Psoas muscle (tissue), 8 donors: ENCODE results near the gene LCE2B. TPM values are rescaled to one million over a fixed set of nuclear protein-coding genes. Genes with fewer than 3 reads are reported as not detected.

Source experiments
- ATAC-seq, 4 donors: fragments of 200-7000 bp; cut with Tn5 transposase; one replicate each; pipeline ENCODE4 v1.9.1; 2020; ENCODE audit warnings: moderate library complexity in 3 of 4, mild to moderate bottlenecking in 2 of 4
- DNase-seq, 2 donors: peaks; one replicate each; pipeline ENCODE4 v3.0.0-alpha.2; 2020
- H3K27ac ChIP-seq: fragments of 200-600 bp; one replicate; pipeline ENCODE4 v1.8.0; 2022
- H3K27me3 ChIP-seq, 3 donors: fragments of 200-600 bp in 1 of 3; one replicate each; pipeline versions ENCODE4 v1.6.1 to v1.8.0; 2013 to 2022; ENCODE audit warnings: low read length in 2 of 3, mild to moderate bottlenecking in 2 of 3, moderate library complexity in 1 of 3; ENCODE audit not compliant: insufficient read depth in 3 of 3
- H3K36me3 ChIP-seq, 2 donors: fragments of 200-600 bp in 1 of 2; one replicate each; pipeline versions ENCODE4 v1.6.1 to v1.8.0; 2013 to 2022; ENCODE audit warnings: low read depth in 1 of 2, mild to moderate bottlenecking in 1 of 2, moderate library complexity in 1 of 2; ENCODE audit not compliant: insufficient read depth in 1 of 2
- H3K4me1 ChIP-seq: fragments of 200-600 bp; one replicate; pipeline ENCODE4 v1.8.0; 2022
- H3K4me3 ChIP-seq: fragments of 200-600 bp; one replicate; pipeline ENCODE4 v1.8.0; 2022; ENCODE audit warnings: mild to moderate bottlenecking
- H3K9me3 ChIP-seq: fragments of 200-600 bp; one replicate; pipeline ENCODE4 v1.8.0; 2022
- CTCF ChIP-seq: fragments of 200-600 bp; IDR thresholded peaks from one replicate; pipeline ENCODE4 v1.8.0; 2022; ENCODE audit warnings: antibody characterized with exemption
- WGBS, 3 donors: extraction: QIAGEN DNeasy Blood & Tissue Kit; methylation state at CpG; one replicate each; pipeline versions ENCODE4 v1.1.6 to v1.1.7; 2013; 5-methylcytosine and 5-hydroxymethylcytosine counted together
- intact Hi-C, 2 donors: fragments of 100-400 bp; cut with DNase I; formaldehyde crosslinking; loops; one replicate each; pipeline versions ENCODE4 v1.11.0 to v1.14.2; 2022
- polyA plus RNA-seq, 3 donors: library from polyadenylated mRNA; stranded (reverse); fragments of 200-250 nt; gene quantifications; one replicate each; pipeline ENCODE4 v1.2.3, GENCODE V29; 2013
- total RNA-seq, 4 donors: library from RNA; stranded (reverse); fragmentation: NEBNext Ultra II Directional in 2 of 4; extraction: Animal tissue kit (Norgen Biotek cat#: 25700) in 2 of 4; gene quantifications; one replicate each; pipeline versions ENCODE4 v1.2.1 to v1.2.4, GENCODE V29; 2021 to 2023
- donor health status: healthy with polysubstance abuse.
- donor health status: DM: no; HTN: no; CAD: no; lungs with moderate emphysema.
- donor health status: Bipolar disorder and iron deficiency.
- donor health status: healthy.
- donor health status: DM: yes; HTN: yes; CAD: no.
- donor health status: DM: no; HTN: no; CAD: no.
- donor health status: DM: no; HTN: no; CAD: no.
- donor health status: DM: yes; HTN: yes; CAD: no.

Gene LCE2B
- total and polyA plus RNA-seq, 7 donors = not detected

DNA sequence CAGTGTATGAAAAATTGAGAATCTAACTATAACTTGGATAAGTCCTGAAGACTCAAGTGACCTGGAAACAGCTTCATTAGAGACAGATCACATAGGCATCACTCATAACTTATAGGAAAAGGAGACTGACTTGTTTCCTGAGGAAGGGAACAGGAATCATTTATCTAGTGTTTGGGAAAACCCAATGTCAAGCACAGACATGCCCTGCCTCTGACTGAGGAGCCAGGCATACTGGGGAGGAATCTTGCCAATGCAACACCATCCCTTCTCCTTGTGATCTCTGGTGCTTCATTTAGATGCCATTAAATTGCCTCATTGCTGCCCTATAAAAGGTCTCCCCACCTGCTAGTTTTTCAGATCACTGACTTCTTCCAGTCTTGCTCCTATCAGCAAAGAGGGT lies 32.3 kb downstream of the LCE2B start:
- TF ChIP-seq CTCF = no peak
- ATAC-seq = no peak
- H3K27ac ChIP-seq = no peak overlapping the region
- intact Hi-C loops = no loop called here
- H3K4me1 ChIP-seq = no peaks in the 10 kb centered on the region
- H3K27me3 ChIP-seq = no peaks in the 10 kb centered on the region
- H3K4me3 ChIP-seq = no peak overlapping the region
- peaks cover 9% of the 10 kb centered on the region for H3K9me3 ChIP-seq
- no peaks in the 10 kb centered on the region for H3K36me3 ChIP-seq
- no peak for DNase-seq

DNA sequence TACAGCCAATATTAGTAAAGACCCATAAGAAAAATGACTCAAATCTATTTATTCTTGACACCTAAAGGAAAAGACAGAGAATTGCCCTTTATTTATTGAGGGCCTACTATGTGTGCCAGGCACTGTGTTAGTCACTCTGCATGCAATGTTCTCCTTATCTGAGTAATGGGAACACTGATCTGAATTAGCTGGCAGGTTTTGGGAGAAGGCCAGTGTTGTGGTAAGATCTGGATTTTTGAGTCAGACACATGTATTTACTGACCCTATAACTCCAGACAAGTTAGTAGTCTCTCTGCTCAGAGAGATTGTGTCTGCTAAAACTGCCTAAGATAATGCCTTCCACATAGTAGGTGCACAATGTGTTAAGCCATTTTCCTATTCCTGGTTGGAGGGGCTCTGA lies 39.3 kb downstream of the LCE2B start:
- Histone ChIP-seq H3K9me3 (no peaks in the 10 kb centered on the region), H3K27ac (no peak overlapping the region), H3K4me3 (no peak overlapping the region), H3K27me3 (no peaks in the 10 kb centered on the region), H3K36me3 (no peaks in the 10 kb centered on the region), H3K4me1 (no peaks in the 10 kb centered on the region)
- DNase-seq (no peak), ATAC-seq (no peak)
- intact Hi-C loops = no loop called here
- no peak for TF ChIP-seq CTCF

- Histone ChIP-seq H3K4me1 (no peaks in the 10 kb centered on the region), H3K9me3 (no peaks in the 10 kb centered on the region), H3K36me3 (no peaks in the 10 kb centered on the region), H3K27ac (no peak overlapping the region), H3K4me3 (no peak overlapping the region), H3K27me3 (no peaks in the 10 kb centered on the region)
- ATAC-seq = no peak
- intact Hi-C loops = no loop called here
- TF ChIP-seq CTCF = no peak
- 81 to 93% (median 82%) methylated on average over 1 of the region's 1 CpG for WGBS, 3 donors
- DNase-seq = no peak
Measured at GRCh38 chr1:152728986-152729385, 43.1 kb downstream of the LCE2B start.

GRCh38 chr1:152735648-152736047 lies 49.7 kb downstream of the LCE2B start:
- Histone ChIP-seq H3K9me3 (no peaks in the 10 kb centered on the region), H3K27ac (no peak overlapping the region), H3K27me3 (no peaks in the 10 kb centered on the region), H3K36me3 (no peaks in the 10 kb centered on the region), H3K4me3 (no peak overlapping the region), H3K4me1 (no peaks in the 10 kb centered on the region)
- ATAC-seq (no peak), DNase-seq (no peak)
- intact Hi-C loops = no loop called here
- WGBS, 3 donors = 6 to 17% (median 15%) methylated on average over 1 of the region's 1 CpG
- TF ChIP-seq CTCF = no peak

Other genes starting within 250 kb of the LCE2B start
- not detected for gene LCE5A, start 175.3 kb upstream of the LCE2B start, total RNA-seq
- not detected for gene LCE5A, start 175.3 kb upstream of the LCE2B start, polyA plus RNA-seq
- gene CRCT1, start 171.6 kb upstream of the LCE2B start, total RNA-seq = not detected
- gene CRCT1, start 171.6 kb upstream of the LCE2B start, polyA plus RNA-seq = not detected
- gene LCE3E, start 119.3 kb upstream of the LCE2B start, total RNA-seq = not detected
- gene LCE3E, start 119.3 kb upstream of the LCE2B start, polyA plus RNA-seq = not detected
- not detected for gene LCE3D, start 105.6 kb upstream of the LCE2B start, total RNA-seq
- gene LCE3D, start 105.6 kb upstream of the LCE2B start, polyA plus RNA-seq = not detected
- gene LCE3C, start 85.9 kb upstream of the LCE2B start, total RNA-seq = not detected
- gene LCE3C, start 85.9 kb upstream of the LCE2B start, polyA plus RNA-seq = not detected
- gene LCE3B, start 72.3 kb upstream of the LCE2B start, total RNA-seq = not detected
- not detected for gene LCE3B, start 72.3 kb upstream of the LCE2B start, polyA plus RNA-seq
- gene LCE3A, start 63.0 kb upstream of the LCE2B start, total RNA-seq = not detected
- gene LCE3A, start 63.0 kb upstream of the LCE2B start, polyA plus RNA-seq = not detected
- not detected for gene LCE2D, start 22.7 kb upstream of the LCE2B start, total RNA-seq
- not detected for gene LCE2D, start 22.7 kb upstream of the LCE2B start, polyA plus RNA-seq
- gene LCE2C, start 10.8 kb upstream of the LCE2B start, total RNA-seq = not detected
- gene LCE2C, start 10.8 kb upstream of the LCE2B start, polyA plus RNA-seq = not detected
- gene LCE2A, start 12.2 kb downstream of the LCE2B start, total RNA-seq = not detected
- not detected for gene LCE2A, start 12.2 kb downstream of the LCE2B start, polyA plus RNA-seq
- gene LCE4A, start 22.0 kb downstream of the LCE2B start, total RNA-seq = not detected
- not detected for gene LCE4A, start 22.0 kb downstream of the LCE2B start, polyA plus RNA-seq
- under 1 TPM in 1 of 4 donors, not detected in 3; 0.17 TPM for gene KPRP, start 71.9 kb downstream of the LCE2B start, total RNA-seq
- gene KPRP, start 71.9 kb downstream of the LCE2B start, polyA plus RNA-seq = not detected
- gene LCE1F, start 89.0 kb downstream of the LCE2B start, total RNA-seq = not detected
- not detected for gene LCE1F, start 89.0 kb downstream of the LCE2B start, polyA plus RNA-seq
- gene LCE1E, start 100.1 kb downstream of the LCE2B start, total RNA-seq = not detected
- gene LCE1E, start 100.1 kb downstream of the LCE2B start, polyA plus RNA-seq = not detected
- gene LCE1D, start 110.6 kb downstream of the LCE2B start, total RNA-seq = not detected
- not detected for gene LCE1D, start 110.6 kb downstream of the LCE2B start, polyA plus RNA-seq
- gene LCE1C, start 120.5 kb downstream of the LCE2B start, total RNA-seq = not detected
- not detected for gene LCE1C, start 120.5 kb downstream of the LCE2B start, polyA plus RNA-seq
- not detected for gene LCE1B, start 125.8 kb downstream of the LCE2B start, total RNA-seq
- gene LCE1B, start 125.8 kb downstream of the LCE2B start, polyA plus RNA-seq = not detected
- gene LCE1A, start 141.3 kb downstream of the LCE2B start, total RNA-seq = not detected
- not detected for gene LCE1A, start 141.3 kb downstream of the LCE2B start, polyA plus RNA-seq
- not detected for gene LCE6A, start 156.7 kb downstream of the LCE2B start, total RNA-seq
- gene LCE6A, start 156.7 kb downstream of the LCE2B start, polyA plus RNA-seq = not detected
- gene LCE7A, start 173.9 kb downstream of the LCE2B start, total RNA-seq = not detected
- not detected for gene LCE7A, start 173.9 kb downstream of the LCE2B start, polyA plus RNA-seq
- not detected for gene SMCP, start 192.2 kb downstream of the LCE2B start, total RNA-seq
- gene SMCP, start 192.2 kb downstream of the LCE2B start, polyA plus RNA-seq = not detected
- gene IVL, start 222.4 kb downstream of the LCE2B start, total RNA-seq = not detected
- gene IVL, start 222.4 kb downstream of the LCE2B start, polyA plus RNA-seq = under 1 TPM in 1 of 3 donors, not detected in 2; 0.04 TPM